Middle frontal gyrus (tissue), 1 donor: ENCODE data around the gene SLC39A5.
A peak's percentile ranks its signal among the peaks of the same experiment; 100 is the strongest.
"Not testable (repeated sequence)": the region's sequence is repeated elsewhere in the genome, so short reads cannot be mapped to it uniquely, and the experiment has no call there.

Experiments
- DNase-seq: peaks from one replicate; pipeline ENCODE4 v3.0.0-alpha.2; 2015; ENCODE audit warnings: low spot score; ENCODE audit errors: extremely low spot score

Gene SLC39A5

GRCh38 chr12:56243731-56244181 lies 13.9 kb downstream of the SLC39A5 start:
- no peak for DNase-seq

- no peak for DNase-seq
Observed at GRCh38 chr12:56244494-56244893, 14.6 kb downstream of the SLC39A5 start.

GRCh38 chr12:56247923-56248322 lies 18.1 kb downstream of the SLC39A5 start:
- DNase-seq, result no peak

DNA sequence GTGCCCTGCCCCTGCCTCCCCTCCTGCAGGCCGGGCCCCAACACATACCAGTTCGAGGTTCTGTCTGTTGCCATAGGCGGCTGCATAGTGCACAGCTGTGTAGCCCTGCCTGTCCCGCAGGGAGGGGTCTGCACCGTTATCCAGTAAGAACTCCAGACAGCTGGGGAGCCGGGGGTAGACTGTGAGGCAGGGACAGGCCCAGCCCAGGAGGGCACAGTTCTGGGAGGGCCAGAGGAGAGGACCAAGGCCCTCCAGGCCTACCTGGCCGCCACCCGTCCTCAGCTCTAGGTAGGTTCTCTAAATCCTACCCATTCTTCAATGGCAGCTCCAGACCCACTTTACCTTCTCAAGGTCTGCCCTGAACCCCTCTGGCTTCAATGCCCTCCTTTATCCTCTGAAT lies 18.9 kb downstream of the SLC39A5 start:
- DNase-seq, result no peak

DNA sequence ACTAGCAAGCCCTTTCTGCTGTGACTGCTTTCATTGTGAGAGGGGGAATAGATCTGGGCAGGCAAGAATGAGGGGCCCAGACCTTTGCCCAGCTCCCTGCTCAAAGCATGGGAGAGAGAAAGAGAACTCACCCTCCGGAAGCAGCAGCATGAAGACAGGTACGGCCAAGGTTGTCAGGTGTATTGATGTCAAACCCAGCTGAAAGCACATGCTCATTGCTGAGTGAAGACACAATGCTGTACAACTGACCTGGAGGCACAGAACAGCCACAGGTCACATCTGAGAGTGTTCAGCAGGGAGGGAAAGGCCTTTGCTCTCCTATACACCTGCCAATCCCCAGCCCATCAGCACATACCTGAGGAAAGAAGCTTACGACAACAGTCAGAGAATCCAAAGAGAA lies 22.8 kb downstream of the SLC39A5 start:
- no peak for DNase-seq

DNA sequence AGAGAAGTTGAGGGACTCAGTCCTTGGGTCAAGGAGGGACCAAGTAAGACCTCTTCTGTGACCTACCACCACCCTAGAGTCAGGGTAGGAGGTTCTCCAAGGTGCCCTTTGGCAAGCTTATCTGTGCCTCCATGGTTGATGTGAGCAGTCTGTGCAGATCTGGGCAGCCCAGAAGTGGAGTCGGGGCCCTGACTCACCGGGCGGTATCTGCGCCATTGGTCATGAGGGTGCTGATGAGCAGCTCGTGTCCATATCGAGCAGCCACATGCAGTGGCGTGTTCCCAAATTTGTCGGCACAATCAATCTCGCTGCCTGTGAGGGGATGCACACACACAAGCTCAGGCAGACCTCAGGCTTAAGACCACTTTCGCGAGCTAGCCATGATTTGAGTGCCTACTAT lies 23.2 kb downstream of the SLC39A5 start:
- no peak for DNase-seq

GRCh38 chr12:56255671-56256070 lies 25.8 kb downstream of the SLC39A5 start:
- DNase-seq, result no peak

DNA sequence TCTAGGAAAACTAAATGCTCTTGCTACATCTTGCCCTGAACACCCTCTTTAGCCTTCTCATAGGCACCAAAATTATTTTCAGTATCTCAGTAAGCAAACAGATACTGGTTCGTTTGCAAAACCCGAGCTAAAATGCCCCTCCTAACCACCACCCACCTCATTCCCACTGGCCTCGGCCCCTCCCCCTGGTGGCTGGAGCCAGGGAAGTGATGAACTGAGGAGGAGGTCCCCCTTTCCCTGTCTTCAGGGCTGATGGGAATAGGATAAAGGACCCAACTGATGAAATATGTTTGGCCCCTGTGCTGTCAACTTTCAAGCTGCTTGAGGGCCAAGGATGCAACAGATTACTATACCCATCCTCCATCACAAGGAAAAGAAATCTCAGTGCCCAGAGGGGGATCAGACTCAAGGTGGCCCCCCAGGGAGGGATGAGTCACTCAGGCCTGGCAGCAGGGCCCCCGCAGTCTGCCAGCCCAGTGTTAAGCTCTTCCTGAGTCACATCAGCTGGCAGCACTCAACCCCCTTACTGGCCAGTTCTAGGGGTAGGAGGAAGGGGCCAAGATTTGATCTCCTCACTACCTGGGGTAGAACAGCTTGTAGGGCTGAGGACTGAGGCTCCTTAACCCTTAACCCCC lies 26.6 kb downstream of the SLC39A5 start:
- no peak for DNase-seq

DNA sequence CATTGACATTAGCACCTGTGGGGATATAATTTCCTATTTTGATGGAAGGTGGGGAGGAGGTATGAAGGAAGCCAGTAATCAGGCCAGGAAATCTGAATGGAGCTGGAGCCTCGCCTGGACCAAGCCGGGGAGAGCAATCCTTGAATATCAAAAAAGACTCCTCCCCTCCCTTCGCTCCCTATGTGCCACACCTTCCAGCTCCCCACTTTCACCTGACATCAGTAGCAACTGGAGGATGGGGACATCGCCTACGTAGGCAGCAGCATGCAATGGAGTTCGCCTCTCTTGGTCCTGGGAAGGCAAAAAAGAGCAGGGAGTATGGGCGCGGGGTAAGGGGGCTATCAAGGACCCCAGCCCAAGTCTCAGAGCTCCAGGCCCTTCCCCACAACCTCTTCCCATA lies 27.2 kb downstream of the SLC39A5 start:
- no peak for DNase-seq

DNA sequence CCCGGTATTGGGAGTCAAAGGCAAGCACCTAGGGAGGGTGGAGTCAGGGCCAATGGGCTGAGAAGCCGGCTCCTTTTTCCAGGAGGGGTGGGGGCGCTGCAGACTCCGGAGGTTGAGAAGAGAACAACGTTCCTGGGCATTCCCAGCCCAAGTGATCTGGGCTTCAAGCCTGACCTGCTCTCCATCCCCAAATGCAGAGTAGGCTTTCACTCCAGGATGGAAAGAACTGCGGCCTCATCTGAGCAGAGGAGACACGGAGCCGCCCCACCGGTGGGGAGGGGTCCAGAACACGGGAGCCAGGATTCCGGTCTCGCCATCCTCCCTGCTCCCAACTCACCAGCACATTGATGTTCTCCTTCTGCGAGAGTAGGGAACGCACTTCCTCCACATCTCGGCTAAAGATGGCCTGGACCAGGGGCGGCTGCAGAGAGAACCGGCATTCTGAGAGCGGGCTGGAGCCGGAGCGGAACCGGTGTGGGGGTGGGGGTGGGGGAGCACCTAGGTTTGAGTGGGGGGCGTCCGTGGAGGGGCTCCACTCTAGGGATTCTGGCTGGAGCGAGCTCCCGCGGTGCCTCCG lies 27.7 kb downstream of the SLC39A5 start:
- DNase-seq, result no peak

- DNase-seq, result peak; percentile 60
Observed at GRCh38 chr12:56258068-56258819, 28.4 kb downstream of the SLC39A5 start, which contains the start of gene ANKRD52. TSS of gene ANKRD52 (minus strand) at chr12:56258384. CDS start at chr12:56258269, 115 bp downstream.

DNA sequence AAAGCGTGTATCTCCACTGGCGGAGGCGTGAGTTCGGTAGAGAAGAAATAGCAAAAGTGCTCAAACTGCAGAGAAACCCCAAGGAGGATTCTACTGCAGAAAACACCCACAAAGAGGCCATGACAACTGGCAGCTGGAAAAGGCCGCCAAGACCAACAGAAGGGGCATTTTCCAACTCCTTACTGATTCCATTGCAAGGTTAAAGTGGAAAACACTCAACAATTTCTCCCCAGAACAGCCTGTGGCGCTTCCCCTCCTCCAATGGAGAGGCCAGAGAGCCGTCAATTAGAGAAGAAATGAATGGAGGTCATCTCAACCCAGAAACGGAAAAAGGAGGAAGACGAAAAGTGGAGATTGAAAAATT lies 29.0 kb downstream of the SLC39A5 start:
- no peak for DNase-seq

GRCh38 chr12:56260380-56260779 lies 30.5 kb downstream of the SLC39A5 start:
- DNase-seq, result no peak

DNA sequence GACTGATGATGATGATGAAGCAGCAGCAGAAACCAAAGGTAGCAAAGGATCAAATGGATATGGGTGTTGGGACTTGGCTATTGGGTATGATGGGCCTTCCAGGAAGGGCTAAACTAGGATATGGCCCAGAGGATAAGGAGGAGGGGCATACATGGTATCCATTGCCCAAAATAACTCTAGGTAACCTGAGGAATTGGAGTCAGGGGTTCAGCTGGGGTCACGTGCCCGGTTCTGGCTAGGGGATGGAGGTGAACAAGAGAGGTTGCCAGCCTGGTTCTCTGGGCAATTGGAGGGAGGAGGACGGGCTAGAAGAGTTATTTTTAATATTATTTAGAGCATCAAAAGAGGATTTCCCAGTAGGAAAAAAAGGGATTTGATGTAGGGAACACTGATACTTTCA lies 31.1 kb downstream of the SLC39A5 start:
- no peak for DNase-seq

DNA sequence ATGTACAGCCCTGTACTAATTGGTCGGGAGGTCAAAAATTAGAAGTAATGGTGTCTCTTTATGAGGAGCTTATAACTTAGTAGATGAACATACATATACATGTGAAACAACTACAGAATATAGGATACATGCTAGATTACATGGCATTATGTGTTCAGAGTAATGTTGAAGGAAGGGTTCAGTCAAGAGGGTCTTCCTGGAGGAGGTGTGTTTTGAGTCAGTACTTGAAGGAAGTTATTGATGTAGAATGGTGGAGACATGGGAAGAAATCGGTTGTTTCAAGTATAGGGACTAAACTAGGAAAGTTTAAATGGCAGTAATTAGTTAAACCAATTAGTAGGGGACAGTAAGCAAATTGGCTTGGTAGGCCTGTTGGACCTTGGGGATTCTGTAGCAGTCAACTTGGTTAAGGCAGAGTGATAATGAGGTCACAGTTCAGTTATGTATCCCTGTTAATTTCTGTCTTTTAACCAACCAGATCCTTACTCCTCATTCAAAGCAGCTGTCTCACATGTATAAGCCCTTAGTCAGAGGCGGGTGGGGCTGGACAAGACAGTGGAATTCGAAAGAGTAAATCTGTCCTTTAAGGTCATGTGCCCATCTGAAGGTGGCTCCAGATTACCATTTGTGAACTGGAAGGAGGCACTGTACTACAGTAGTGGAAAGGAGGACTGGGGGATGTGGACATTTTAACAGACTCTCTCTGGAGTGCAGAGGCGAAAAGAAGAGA lies 31.8 kb downstream of the SLC39A5 start:
- no peak for DNase-seq

GRCh38 chr12:56262955-56263354 lies 33.1 kb downstream of the SLC39A5 start:
- not testable (repeated sequence) for DNase-seq

GRCh38 chr12:56266068-56266692 lies 36.3 kb downstream of the SLC39A5 start:
- not testable (repeated sequence) for DNase-seq

GRCh38 chr12:56266693-56267442 lies 37.0 kb downstream of the SLC39A5 start, which contains the start of gene COQ10A:
TSS of gene COQ10A (plus strand) at chr12:56266942. CDS start at chr12:56267119, 177 bp downstream.
- peak; percentile 73 for DNase-seq

- DNase-seq, result no peak
Observed at GRCh38 chr12:56267443-56268071, 37.7 kb downstream of the SLC39A5 start.

GRCh38 chr12:56271031-56271430 lies 41.2 kb downstream of the SLC39A5 start:
- no peak for DNase-seq
